WTC11 (cell line): ENCODE measurements around the gene UCHL3. TPM values are rescaled to one million over a fixed set of nuclear protein-coding genes. Genes with fewer than 3 reads are reported as not detected.

Source experiments
- ATAC-seq: fragments of 200-7000 bp; cut with Tn5 transposase; 2 replicates; pipeline ENCODE4 v1.10.0; 2021; ENCODE audit warnings: mild to moderate bottlenecking, moderate library complexity
- CTCF ChIA-PET: fragments of 300-600 bp; sonication (Branson Sonifier 250); formaldehyde crosslinking; loops from one replicate; lab custom pipeline; 2021; ENCODE audit warnings: antibody characterized with exemption; lab: Charles Lee
- POLR2A ChIA-PET: fragments of 350-600 bp; sonication (Branson Sonifier 250); formaldehyde crosslinking; loops from one replicate; lab custom pipeline; 2021; ENCODE audit warnings: antibody characterized with exemption; lab: Charles Lee
- DNase-seq: peaks from one replicate; pipeline ENCODE4 v3.0.0; 2021; ENCODE audit warnings: low spot score
- H3K27ac Mint-ChIP-seq: 2 replicates; pipeline ENCODE4 v1.8.0; 2021; ENCODE audit warnings: mixed read lengths
- H3K27me3 Mint-ChIP-seq: 2 replicates; pipeline ENCODE4 v1.8.0; 2021; ENCODE audit warnings: low read depth, mild to moderate bottlenecking, moderate library complexity, mixed read lengths
- H3K36me3 Mint-ChIP-seq: 2 replicates; pipeline ENCODE4 v1.8.0; 2021; ENCODE audit warnings: mixed read lengths
- H3K4me1 Mint-ChIP-seq: 2 replicates; pipeline ENCODE4 v1.8.0; 2022; ENCODE audit warnings: mixed read lengths
- H3K4me3 Mint-ChIP-seq: 2 replicates; pipeline ENCODE4 v1.8.0; 2021; ENCODE audit warnings: mild to moderate bottlenecking, moderate library complexity, mixed read lengths
- H3K9me3 Mint-ChIP-seq: 2 replicates; pipeline ENCODE4 v1.8.0; 2021; ENCODE audit warnings: mixed read lengths
- ATF1 ChIP-seq: sonication (generic); formaldehyde crosslinking; IDR thresholded peaks from 2 replicates; pipeline ENCODE4 v1.8.1; 2023; ENCODE audit warnings: mild to moderate bottlenecking, moderate library complexity, missing genetic modification reagents
- ATF6 ChIP-seq: sonication (generic); formaldehyde crosslinking; IDR thresholded peaks from 2 replicates; pipeline ENCODE4 v1.8.1; 2023; ENCODE audit warnings: mild to moderate bottlenecking, missing genetic modification reagents
- CREM ChIP-seq: sonication (generic); formaldehyde crosslinking; IDR thresholded peaks from 2 replicates; pipeline ENCODE4 v1.8.1; 2022; ENCODE audit warnings: mild to moderate bottlenecking, missing genetic modification reagents, moderate library complexity
- FOXP1 ChIP-seq: sonication (generic); formaldehyde crosslinking; IDR thresholded peaks from 2 replicates; pipeline ENCODE4 v1.8.0; 2022; ENCODE audit warnings: missing genetic modification reagents, mild to moderate bottlenecking, moderate library complexity, borderline replicate concordance
- JAZF1 ChIP-seq: fragments of 250-450 bp; sonication (Bioruptor Pico); IDR thresholded peaks from 2 replicates; pipeline ENCODE4 v1.9.0; 2021; ENCODE audit warnings: moderate library complexity, mild to moderate bottlenecking, inconsistent platforms
- NFE2L1 ChIP-seq: sonication (generic); formaldehyde crosslinking; IDR thresholded peaks from 2 replicates; pipeline ENCODE4 v1.8.1; 2023; ENCODE audit warnings: missing genetic modification reagents
- RELA ChIP-seq: sonication (generic); formaldehyde crosslinking; IDR thresholded peaks from 2 replicates; pipeline ENCODE4 v1.8.1; 2022; ENCODE audit warnings: missing genetic modification reagents, mild to moderate bottlenecking, borderline replicate concordance
- SP1 ChIP-seq: sonication (generic); formaldehyde crosslinking; conservative IDR thresholded peaks from 2 replicates; pipeline ENCODE4 v1.8.1; 2022; ENCODE audit warnings: missing genetic modification reagents
- TEAD4 ChIP-seq: sonication (generic); formaldehyde crosslinking; IDR thresholded peaks from 2 replicates; pipeline ENCODE4 v1.8.0; 2022; ENCODE audit warnings: mild to moderate bottlenecking, missing genetic modification reagents
- ZMAT4 ChIP-seq: fragments of 250-450 bp; sonication (Bioruptor Pico); IDR thresholded peaks from 2 replicates; pipeline ENCODE4 v1.9.0; 2021; ENCODE audit warnings: mild to moderate bottlenecking
- ZNF138 ChIP-seq: sonication (generic); formaldehyde crosslinking; conservative IDR thresholded peaks from 2 replicates; pipeline ENCODE4 v1.8.1; 2022; ENCODE audit warnings: mild to moderate bottlenecking, moderate library complexity, missing genetic modification reagents
- ZNF232 ChIP-seq: sonication (generic); formaldehyde crosslinking; IDR thresholded peaks from 2 replicates; pipeline ENCODE4 v1.8.0; 2022; ENCODE audit warnings: mild to moderate bottlenecking, missing genetic modification reagents
- ZNF263 ChIP-seq: sonication (generic); formaldehyde crosslinking; IDR thresholded peaks from 2 replicates; pipeline ENCODE4 v1.8.1; 2022; ENCODE audit warnings: low read depth, mild to moderate bottlenecking, moderate library complexity, missing genetic modification reagents
- ZNF317 ChIP-seq: sonication (generic); formaldehyde crosslinking; IDR thresholded peaks from 2 replicates; pipeline ENCODE4 v1.8.1; 2023; ENCODE audit warnings: low read depth, mild to moderate bottlenecking, moderate library complexity, missing genetic modification reagents, borderline replicate concordance
- total RNA-seq: library from RNA; stranded (reverse); gene quantifications from 3 replicates; pipeline ENCODE4 v1.2.3, GENCODE V29; 2021
- TF ChIP-seq, protein P1 (sequence below): sonication (generic); formaldehyde crosslinking; conservative IDR thresholded peaks from 2 replicates; pipeline ENCODE4 v1.8.1; 2022; ENCODE audit warnings: mild to moderate bottlenecking, missing genetic modification reagents
- TF ChIP-seq, protein P2 (sequence below): sonication (generic); formaldehyde crosslinking; IDR thresholded peaks from 2 replicates; pipeline ENCODE4 v1.8.1; 2023; ENCODE audit warnings: mild to moderate bottlenecking, missing genetic modification reagents, moderate library complexity
- TF ChIP-seq, protein P3 (sequence below): sonication (generic); formaldehyde crosslinking; IDR thresholded peaks from 2 replicates; pipeline ENCODE4 v1.8.1; 2023; ENCODE audit warnings: mild to moderate bottlenecking, missing genetic modification reagents
- TF ChIP-seq, protein P4 (sequence below): sonication (generic); formaldehyde crosslinking; IDR thresholded peaks from 2 replicates; pipeline ENCODE4 v1.8.1; 2022; ENCODE audit warnings: low read depth, missing genetic modification reagents, borderline replicate concordance
- TF ChIP-seq, protein P5 (sequence below): sonication (generic); formaldehyde crosslinking; IDR thresholded peaks from 2 replicates; pipeline ENCODE4 v1.8.1; 2023; ENCODE audit warnings: mild to moderate bottlenecking, moderate library complexity, missing genetic modification reagents

The UCHL3 gene
- total RNA-seq, 1 experiment from 2014 or later, result 46.9 TPM

GRCh38 chr13:75530549-75530961 is 19.0 kb upstream of the UCHL3 start:
- Mint-ChIP-seq H3K4me1 (peaks cover 22% of the 10 kb centered on the region), H3K9me3 (peaks cover 5% of the 10 kb centered on the region; the same call in 1 of the 2 replicates), H3K27me3 (no peaks in the 10 kb centered on the region), H3K36me3 (peaks cover 53% of the 10 kb centered on the region), H3K27ac (peak overlapping the region; percentile 36; the same call in 1 of the 2 replicates), H3K4me3 (no peak overlapping the region)
- DNase-seq, result no peak
- ChIA-PET CTCF (interaction anchor here (0.8 kb wide), 1 partner anchor 48 kb away, joined by 4 read pairs; the partner anchor contains the start of gene TBC1D4), POLR2A (no interaction called here)
- no peak for ATAC-seq
- TF ChIP-seq TEAD4 (CRISPR knock-in tag) (no peak), RELA (CRISPR knock-in tag) (no peak), FOXP1 (CRISPR knock-in tag) (no peak), ZNF263 (CRISPR knock-in tag) (no peak), ATF1 (CRISPR knock-in tag) (no peak), NFE2L1 (CRISPR knock-in tag) (no peak), ZMAT4 (CRISPR knock-in tag) (no peak), SP1 (CRISPR knock-in tag) (no peak)
- TF ChIP-seq, protein P1, sequence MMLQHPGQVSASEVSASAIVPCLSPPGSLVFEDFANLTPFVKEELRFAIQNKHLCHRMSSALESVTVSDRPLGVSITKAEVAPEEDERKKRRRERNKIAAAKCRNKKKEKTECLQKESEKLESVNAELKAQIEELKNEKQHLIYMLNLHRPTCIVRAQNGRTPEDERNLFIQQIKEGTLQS (CRISPR knock-in tag), result no peak
- TF ChIP-seq, protein P2, sequence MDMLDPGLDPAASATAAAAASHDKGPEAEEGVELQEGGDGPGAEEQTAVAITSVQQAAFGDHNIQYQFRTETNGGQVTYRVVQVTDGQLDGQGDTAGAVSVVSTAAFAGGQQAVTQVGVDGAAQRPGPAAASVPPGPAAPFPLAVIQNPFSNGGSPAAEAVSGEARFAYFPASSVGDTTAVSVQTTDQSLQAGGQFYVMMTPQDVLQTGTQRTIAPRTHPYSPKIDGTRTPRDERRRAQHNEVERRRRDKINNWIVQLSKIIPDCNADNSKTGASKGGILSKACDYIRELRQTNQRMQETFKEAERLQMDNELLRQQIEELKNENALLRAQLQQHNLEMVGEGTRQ, result no peak
- TF ChIP-seq, protein P3, sequence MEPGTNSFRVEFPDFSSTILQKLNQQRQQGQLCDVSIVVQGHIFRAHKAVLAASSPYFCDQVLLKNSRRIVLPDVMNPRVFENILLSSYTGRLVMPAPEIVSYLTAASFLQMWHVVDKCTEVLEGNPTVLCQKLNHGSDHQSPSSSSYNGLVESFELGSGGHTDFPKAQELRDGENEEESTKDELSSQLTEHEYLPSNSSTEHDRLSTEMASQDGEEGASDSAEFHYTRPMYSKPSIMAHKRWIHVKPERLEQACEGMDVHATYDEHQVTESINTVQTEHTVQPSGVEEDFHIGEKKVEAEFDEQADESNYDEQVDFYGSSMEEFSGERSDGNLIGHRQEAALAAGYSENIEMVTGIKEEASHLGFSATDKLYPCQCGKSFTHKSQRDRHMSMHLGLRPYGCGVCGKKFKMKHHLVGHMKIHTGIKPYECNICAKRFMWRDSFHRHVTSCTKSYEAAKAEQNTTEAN (CRISPR knock-in tag), result no peak
- TF ChIP-seq, protein P4, sequence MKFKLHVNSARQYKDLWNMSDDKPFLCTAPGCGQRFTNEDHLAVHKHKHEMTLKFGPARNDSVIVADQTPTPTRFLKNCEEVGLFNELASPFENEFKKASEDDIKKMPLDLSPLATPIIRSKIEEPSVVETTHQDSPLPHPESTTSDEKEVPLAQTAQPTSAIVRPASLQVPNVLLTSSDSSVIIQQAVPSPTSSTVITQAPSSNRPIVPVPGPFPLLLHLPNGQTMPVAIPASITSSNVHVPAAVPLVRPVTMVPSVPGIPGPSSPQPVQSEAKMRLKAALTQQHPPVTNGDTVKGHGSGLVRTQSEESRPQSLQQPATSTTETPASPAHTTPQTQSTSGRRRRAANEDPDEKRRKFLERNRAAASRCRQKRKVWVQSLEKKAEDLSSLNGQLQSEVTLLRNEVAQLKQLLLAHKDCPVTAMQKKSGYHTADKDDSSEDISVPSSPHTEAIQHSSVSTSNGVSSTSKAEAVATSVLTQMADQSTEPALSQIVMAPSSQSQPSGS (CRISPR knock-in tag), result no peak

DNA sequence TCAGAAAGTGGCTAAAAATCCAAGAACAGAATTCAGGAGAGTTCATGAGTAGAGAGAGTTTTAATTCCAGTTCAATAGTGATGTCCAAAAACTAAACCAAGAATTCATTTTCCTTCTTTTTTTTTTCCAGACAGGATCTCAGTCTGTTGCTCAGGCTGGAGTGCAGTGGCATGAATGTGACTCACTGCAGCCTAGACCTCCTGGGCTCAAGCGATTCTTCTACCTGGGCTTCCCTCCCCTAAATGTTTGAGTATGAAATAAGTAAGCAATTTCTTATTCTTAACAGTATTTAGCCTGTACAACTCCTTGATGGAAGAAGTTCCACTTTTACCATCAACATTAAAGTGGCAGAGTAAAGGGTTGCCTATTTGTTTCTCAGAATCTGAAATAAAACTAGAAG is 15.7 kb upstream of the UCHL3 start:
- Mint-ChIP-seq H3K27ac (no peak overlapping the region), H3K36me3 (peaks cover 41% of the 10 kb centered on the region), H3K4me1 (peaks cover 38% of the 10 kb centered on the region)
- CTCF ChIA-PET, result no interaction called here
- no peak for TF ChIP-seq ZNF317
- TF ChIP-seq CREM (CRISPR knock-in tag), result no peak
- TF ChIP-seq, all 79 proteins: peak for 0
- H3K4me3 Mint-ChIP-seq, result no peak overlapping the region
- no peaks in the 10 kb centered on the region for H3K27me3 Mint-ChIP-seq
- no peak for DNase-seq
- H3K9me3 Mint-ChIP-seq, result peaks cover 7% of the 10 kb centered on the region
- ATAC-seq, result no peak
- POLR2A ChIA-PET, result no interaction called here

DNA sequence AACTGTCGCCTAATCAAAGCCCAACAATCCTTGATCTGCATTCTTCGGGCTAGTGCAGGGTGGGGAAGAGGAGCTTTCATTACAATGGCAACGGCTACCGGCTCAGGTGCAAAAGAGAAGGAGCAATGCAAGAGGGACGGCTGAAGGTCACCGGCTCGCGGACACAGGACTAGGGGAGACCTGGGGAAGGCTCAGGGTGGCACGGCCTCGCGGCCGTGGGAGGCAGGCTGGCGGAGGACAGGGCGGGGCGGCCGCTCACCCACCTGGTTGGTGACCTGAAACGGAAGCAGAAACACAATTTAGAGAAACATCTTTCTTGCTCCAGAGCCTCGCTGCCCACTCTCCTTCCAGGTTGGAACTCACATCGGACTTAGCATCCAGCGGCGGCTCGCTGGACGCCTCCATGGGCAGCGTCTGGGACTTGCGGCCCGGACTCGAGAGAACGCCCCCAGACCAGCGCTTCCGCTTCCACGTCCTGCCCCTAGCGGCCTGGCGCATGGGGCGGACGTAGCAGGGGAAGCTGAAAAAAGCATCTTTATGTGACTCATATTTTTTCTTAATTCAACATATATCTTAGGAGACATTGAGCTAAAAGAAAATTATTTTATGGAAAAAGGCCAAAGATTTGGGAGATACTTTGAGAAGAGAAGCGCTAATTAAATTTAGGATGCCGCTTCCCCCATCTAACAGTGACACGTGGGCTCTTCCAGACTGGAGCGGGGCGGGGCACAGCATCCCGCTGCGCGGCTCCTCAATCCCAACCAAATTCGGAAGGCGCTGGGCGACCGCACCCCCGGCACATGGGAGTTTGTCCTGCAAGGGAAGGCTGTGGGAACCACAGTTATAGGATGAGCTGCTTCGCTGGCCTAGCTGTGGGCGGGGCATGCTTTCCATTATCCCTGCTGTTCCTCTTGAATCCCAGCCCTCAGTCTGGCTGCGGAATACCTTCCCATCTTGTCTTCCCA is 11.9 kb upstream of the UCHL3 start, which contains the start of gene COMMD6:
TSS of gene COMMD6 (minus strand) at position 441 of the 965 bp plus-strand sequence. CDS start at position 405, 36 bp downstream.
- CTCF ChIA-PET, result interaction anchor here (0.6 to 1.8 kb wide), 3 partner anchors 10 to 106 kb away, joined by 3 to 8 read pairs (median 3); partner anchors contain the start of gene TBC1D4
- Mint-ChIP-seq H3K27ac (peak within 1 kb of the TSS; percentile 63), H3K27me3 (no peaks in the 10 kb centered on the region), H3K9me3 (peaks cover 6% of the 10 kb centered on the region), H3K36me3 (peaks cover 31% of the 10 kb centered on the region), H3K4me3 (peak within 1 kb of the TSS; percentile 91), H3K4me1 (peaks cover 21% of the 10 kb centered on the region)
- peak; percentile 96 for ATAC-seq
- POLR2A ChIA-PET, result interaction anchor here (0.6 to 0.9 kb wide), 2 partner anchors 19 to 146 kb away, joined by 3 to 8 read pairs; no protein-coding TSS in a partner anchor
- DNase-seq, result peak; percentile 92
- TF ChIP-seq ATF6 (CRISPR knock-in tag), result no peak
- TF ChIP-seq ZNF232 (CRISPR knock-in tag), result no peak
- TF ChIP-seq JAZF1, result no peak
- TF ChIP-seq, protein P1 (CRISPR knock-in tag), result no peak
- no peak for TF ChIP-seq ZNF138 (CRISPR knock-in tag)
- TF ChIP-seq, protein P5, sequence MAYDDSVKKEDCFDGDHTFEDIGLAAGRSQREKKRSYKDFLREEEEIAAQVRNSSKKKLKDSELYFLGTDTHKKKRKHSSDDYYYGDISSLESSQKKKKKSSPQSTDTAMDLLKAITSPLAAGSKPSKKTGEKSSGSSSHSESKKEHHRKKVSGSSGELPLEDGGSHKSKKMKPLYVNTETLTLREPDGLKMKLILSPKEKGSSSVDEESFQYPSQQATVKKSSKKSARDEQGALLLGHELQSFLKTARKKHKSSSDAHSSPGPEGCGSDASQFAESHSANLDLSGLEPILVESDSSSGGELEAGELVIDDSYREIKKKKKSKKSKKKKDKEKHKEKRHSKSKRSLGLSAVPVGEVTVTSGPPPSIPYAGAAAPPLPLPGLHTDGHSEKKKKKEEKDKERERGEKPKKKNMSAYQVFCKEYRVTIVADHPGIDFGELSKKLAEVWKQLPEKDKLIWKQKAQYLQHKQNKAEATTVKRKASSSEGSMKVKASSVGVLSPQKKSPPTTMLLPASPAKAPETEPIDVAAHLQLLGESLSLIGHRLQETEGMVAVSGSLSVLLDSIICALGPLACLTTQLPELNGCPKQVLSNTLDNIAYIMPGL (CRISPR knock-in tag), result no peak
